Muscle of leg (tissue), 11 donors: ENCODE results near the gene GPC3. TPM values are rescaled to one million over a fixed set of nuclear protein-coding genes. Genes with fewer than 3 reads are reported as not detected.

ENCODE experiments used
- DNase-seq: peaks from one replicate; pipeline ENCODE4 v3.0.0; 2013
- H3K27ac ChIP-seq: one replicate; pipeline ENCODE4 v1.5.1; 2013; ENCODE audit warnings: mild to moderate bottlenecking, low read length, control low read depth
- H3K27me3 ChIP-seq: one replicate; pipeline ENCODE4 v1.6.1; 2013; ENCODE audit warnings: low read length; ENCODE audit not compliant: control insufficient read depth, insufficient read depth
- H3K36me3 ChIP-seq: one replicate; pipeline ENCODE4 v1.6.1; 2013; ENCODE audit warnings: low read length; ENCODE audit not compliant: control insufficient read depth, insufficient read depth
- H3K4me1 ChIP-seq: one replicate; pipeline ENCODE4 v1.6.1; 2013; ENCODE audit warnings: low read length; ENCODE audit not compliant: control insufficient read depth, insufficient read depth
- H3K4me3 ChIP-seq: one replicate; pipeline ENCODE4 v1.5.1; 2013; ENCODE audit warnings: low read length, control low read depth
- H3K9me3 ChIP-seq: replicated peaks from 2 replicates; pipeline ENCODE4 v1.6.1; 2013; ENCODE audit warnings: low read depth, low read length; ENCODE audit not compliant: control insufficient read depth
- WGBS: methylation state at CpG from one replicate; pipeline ENCODE4 v1.1.5; 2013; ENCODE audit warnings: missing lambda C conversion rate; ENCODE audit not compliant: insufficient coverage; 5-methylcytosine and 5-hydroxymethylcytosine counted together
- polyA plus RNA-seq, 8 donors: library from polyadenylated mRNA; unstranded; fragments of 120-200 nt; gene quantifications; one replicate each; pipeline versions ENCODE4 v1.2.1 to v1.2.3, GENCODE V29; 2013; ENCODE audit warnings: inconsistent platforms in 1 of 8, low replicate concordance in 1 of 8; ENCODE audit not compliant: insufficient read length in 8 of 8, insufficient read depth in 1 of 8
- total RNA-seq: library from RNA; stranded (reverse); fragments of 120-200 nt; gene quantifications from one replicate; pipeline ENCODE4 v1.2.4, GENCODE V29; 2013

Gene GPC3
- total and polyA plus RNA-seq, 9 donors, result 271 to 581 (median 367) TPM

GRCh38 chrX:133511041-133511440 lies 474.4 kb downstream of the GPC3 start:
- Histone ChIP-seq H3K36me3 (no peaks in the 10 kb centered on the region), H3K27ac (no peak overlapping the region), H3K4me3 (no peak overlapping the region), H3K9me3 (no peaks in the 10 kb centered on the region), H3K4me1 (no peaks in the 10 kb centered on the region), H3K27me3 (peaks cover 18% of the 10 kb centered on the region)
- 80% methylated on average over 1 of the region's 3 CpGs for WGBS
- no peak for DNase-seq

- Histone ChIP-seq H3K27me3 (peaks cover 14% of the 10 kb centered on the region), H3K4me1 (peaks cover 15% of the 10 kb centered on the region), H3K27ac (peak overlapping the region; percentile 56), H3K4me3 (no peak overlapping the region), H3K9me3 (no peaks in the 10 kb centered on the region), H3K36me3 (no peaks in the 10 kb centered on the region)
- WGBS, result 33% methylated on average over 7 of the region's 10 CpGs
- peak; percentile 29 for DNase-seq
These were observed 488.0 kb downstream of the GPC3 start for GRCh38 chrX:133497356-133497755.

- peaks cover 12% of the 10 kb centered on the region for H3K27me3 ChIP-seq
- 43% methylated on average over 9 of the region's 16 CpGs for WGBS
- no peaks in the 10 kb centered on the region for H3K9me3 ChIP-seq
- no peaks in the 10 kb centered on the region for H3K36me3 ChIP-seq
- H3K4me1 ChIP-seq, result peaks cover 15% of the 10 kb centered on the region
- no peak overlapping the region for H3K4me3 ChIP-seq
- H3K27ac ChIP-seq, result peak overlapping the region; percentile 69
- DNase-seq, result peak; percentile 96
These were observed 489.7 kb downstream of the GPC3 start for GRCh38 chrX:133495464-133496391.

- peaks cover 11% of the 10 kb centered on the region for H3K27me3 ChIP-seq
- H3K36me3 ChIP-seq, result no peaks in the 10 kb centered on the region
- H3K4me1 ChIP-seq, result peaks cover 15% of the 10 kb centered on the region
- no CpG with 5 or more reads among the region's 4 CpGs for WGBS
- H3K9me3 ChIP-seq, result no peaks in the 10 kb centered on the region
- DNase-seq, result no peak
- no peak overlapping the region for H3K27ac ChIP-seq
- no peak overlapping the region for H3K4me3 ChIP-seq
These were observed 492.0 kb downstream of the GPC3 start for GRCh38 chrX:133493366-133493765.

GRCh38 chrX:133490955-133491354 lies 494.4 kb downstream of the GPC3 start:
- DNase-seq, result no peak
- H3K4me1 ChIP-seq, result peaks cover 8% of the 10 kb centered on the region
- no peak overlapping the region for H3K27ac ChIP-seq
- no peak overlapping the region for H3K4me3 ChIP-seq
- WGBS, result no CpG with 5 or more reads among the region's 1 CpG
- no peaks in the 10 kb centered on the region for H3K9me3 ChIP-seq
- H3K36me3 ChIP-seq, result no peaks in the 10 kb centered on the region
- H3K27me3 ChIP-seq, result peaks cover 5% of the 10 kb centered on the region
